ENCODE data around the gene TYW3.

TYW3 gene

DNA sequence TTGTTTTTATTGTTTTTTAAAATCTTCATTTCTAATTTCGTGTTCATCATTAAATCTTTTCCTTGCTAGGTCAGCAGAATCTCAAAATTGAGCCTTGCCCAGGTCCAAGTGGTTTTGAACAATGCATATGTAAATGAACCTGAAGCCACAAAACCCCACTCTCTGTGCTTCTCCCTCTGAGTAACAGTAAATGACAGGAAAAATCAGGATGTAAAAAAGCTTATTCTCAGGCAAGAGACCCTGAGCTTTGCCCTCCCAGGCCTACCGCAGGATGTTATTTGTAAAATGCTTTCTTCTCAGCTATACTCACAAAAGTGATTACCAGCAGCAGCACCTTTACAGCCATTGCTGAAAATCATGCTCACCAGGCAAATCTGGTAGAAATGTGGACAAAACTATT is 47.6 kb downstream of the TYW3 start:
- Histone ChIP-seq H3K36me3 (ENCODE audit: control insufficient read depth in 2 of 2, insufficient read depth in 2 of 2, low read length in 2 of 2) (no peaks in the 10 kb centered on the region), H3K9ac (ENCODE audit: low read length in 2 of 2) (no peak overlapping the region), H3K4me3 (ENCODE audit: low read length in 2 of 2) (no peak overlapping the region), H3K4me1 (ENCODE audit: control insufficient read depth, insufficient read depth, low read length) (no peaks in the 10 kb centered on the region), H3K27me3 (ENCODE audit: control insufficient read depth in 1 of 2, insufficient read depth in 2 of 2, low read length in 2 of 2) (peaks cover 0 to 3% of the 10 kb centered on the region in 2 donors), H3K9me3 (ENCODE audit: control insufficient read depth in 2 of 2, low read length in 2 of 2) (no peaks in the 10 kb centered on the region), H3K27ac (ENCODE audit: low read length) (no peak overlapping the region)

DNA sequence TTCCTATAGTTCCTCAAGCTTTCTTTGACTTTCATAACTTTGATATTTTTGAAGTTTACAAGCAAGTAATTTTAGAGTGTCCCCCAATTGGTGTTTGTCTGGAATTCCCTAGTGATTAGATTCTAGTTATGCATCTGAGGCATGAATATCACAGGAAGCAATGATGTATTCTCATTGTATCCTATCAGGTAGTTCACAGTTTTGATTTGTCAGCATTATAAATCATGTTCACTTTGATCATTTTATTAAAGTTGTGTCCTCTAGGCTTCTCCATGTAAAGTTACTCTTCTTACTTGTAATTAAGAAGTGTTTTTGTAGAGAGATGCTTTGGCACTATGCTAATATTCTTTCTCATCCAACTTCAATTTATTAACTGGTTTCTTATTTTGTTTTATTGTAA is 53.0 kb downstream of the TYW3 start:
- H3K4me1 ChIP-seq (ENCODE audit: control insufficient read depth, insufficient read depth, low read length), result no peaks in the 10 kb centered on the region
- H3K36me3 ChIP-seq (ENCODE audit: control insufficient read depth in 2 of 2, insufficient read depth in 2 of 2, low read length in 2 of 2), result no peaks in the 10 kb centered on the region
- H3K27ac ChIP-seq (ENCODE audit: low read length), result no peak overlapping the region
- H3K9me3 ChIP-seq (ENCODE audit: control insufficient read depth in 2 of 2, low read length in 2 of 2), result peaks cover 0 to 3% of the 10 kb centered on the region in 2 donors
- H3K4me3 ChIP-seq (ENCODE audit: low read length in 2 of 2), result no peak overlapping the region
- peaks cover 0 to 3% of the 10 kb centered on the region in 2 donors for H3K27me3 ChIP-seq (ENCODE audit: control insufficient read depth in 1 of 2, insufficient read depth in 2 of 2, low read length in 2 of 2)
- H3K9ac ChIP-seq (ENCODE audit: low read length in 2 of 2), result no peak overlapping the region

DNA sequence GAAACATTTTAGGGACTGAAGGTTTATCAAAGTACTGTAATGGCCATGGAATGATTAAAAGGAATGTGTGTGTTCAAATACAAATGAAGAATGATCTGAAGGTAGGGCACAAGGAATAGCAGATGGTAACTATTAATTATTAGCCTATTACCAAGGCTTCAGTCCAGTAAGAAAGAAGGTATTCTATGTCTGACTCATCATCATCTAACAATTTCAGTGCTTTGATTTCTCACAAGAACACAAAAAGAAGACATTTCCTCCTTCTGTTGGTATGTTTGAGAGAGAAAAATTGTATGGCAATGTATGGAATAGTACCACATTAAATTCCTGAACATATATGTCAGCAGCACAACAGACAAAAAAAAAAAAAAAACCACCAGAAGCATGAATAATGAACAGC is 57.5 kb downstream of the TYW3 start:
- Histone ChIP-seq H3K9me3 (ENCODE audit: control insufficient read depth in 2 of 2, low read length in 2 of 2) (peaks cover 0 to 3% of the 10 kb centered on the region in 2 donors), H3K27me3 (ENCODE audit: control insufficient read depth in 1 of 2, insufficient read depth in 2 of 2, low read length in 2 of 2) (no peaks in the 10 kb centered on the region), H3K9ac (ENCODE audit: low read length in 2 of 2) (no peak overlapping the region), H3K36me3 (ENCODE audit: control insufficient read depth in 2 of 2, insufficient read depth in 2 of 2, low read length in 2 of 2) (no peaks in the 10 kb centered on the region), H3K4me3 (ENCODE audit: low read length in 2 of 2) (no peak overlapping the region), H3K4me1 (ENCODE audit: control insufficient read depth, insufficient read depth, low read length) (no peaks in the 10 kb centered on the region), H3K27ac (ENCODE audit: low read length) (no peak overlapping the region)

DNA sequence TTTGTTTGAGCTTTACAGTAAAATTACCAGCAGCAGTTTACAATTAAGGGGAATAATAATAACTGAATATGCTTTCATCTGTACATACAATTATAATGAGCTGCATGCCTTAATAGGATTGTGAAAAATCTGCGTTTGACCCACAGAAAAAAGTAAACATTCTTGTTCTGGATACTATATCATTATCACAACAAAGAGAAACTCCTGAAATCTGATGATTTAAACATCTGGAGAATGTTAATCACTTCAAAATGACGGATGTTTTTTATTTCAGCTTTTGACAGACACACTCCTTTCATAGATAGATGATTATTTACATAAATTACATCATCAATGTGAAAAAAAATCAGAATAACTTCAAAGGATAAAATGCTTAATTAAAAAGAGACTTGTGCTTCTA is 58.5 kb downstream of the TYW3 start:
- no peaks in the 10 kb centered on the region for H3K4me1 ChIP-seq (ENCODE audit: control insufficient read depth, insufficient read depth, low read length)
- no peaks in the 10 kb centered on the region for H3K36me3 ChIP-seq (ENCODE audit: control insufficient read depth in 2 of 2, insufficient read depth in 2 of 2, low read length in 2 of 2)
- peaks cover 0 to 3% of the 10 kb centered on the region in 2 donors for H3K9me3 ChIP-seq (ENCODE audit: control insufficient read depth in 2 of 2, low read length in 2 of 2)
- H3K9ac ChIP-seq (ENCODE audit: low read length in 2 of 2), result no peak overlapping the region
- no peaks in the 10 kb centered on the region for H3K27me3 ChIP-seq (ENCODE audit: control insufficient read depth in 1 of 2, insufficient read depth in 2 of 2, low read length in 2 of 2)
- H3K27ac ChIP-seq (ENCODE audit: low read length), result no peak overlapping the region
- no peak overlapping the region for H3K4me3 ChIP-seq (ENCODE audit: low read length in 2 of 2)

DNA sequence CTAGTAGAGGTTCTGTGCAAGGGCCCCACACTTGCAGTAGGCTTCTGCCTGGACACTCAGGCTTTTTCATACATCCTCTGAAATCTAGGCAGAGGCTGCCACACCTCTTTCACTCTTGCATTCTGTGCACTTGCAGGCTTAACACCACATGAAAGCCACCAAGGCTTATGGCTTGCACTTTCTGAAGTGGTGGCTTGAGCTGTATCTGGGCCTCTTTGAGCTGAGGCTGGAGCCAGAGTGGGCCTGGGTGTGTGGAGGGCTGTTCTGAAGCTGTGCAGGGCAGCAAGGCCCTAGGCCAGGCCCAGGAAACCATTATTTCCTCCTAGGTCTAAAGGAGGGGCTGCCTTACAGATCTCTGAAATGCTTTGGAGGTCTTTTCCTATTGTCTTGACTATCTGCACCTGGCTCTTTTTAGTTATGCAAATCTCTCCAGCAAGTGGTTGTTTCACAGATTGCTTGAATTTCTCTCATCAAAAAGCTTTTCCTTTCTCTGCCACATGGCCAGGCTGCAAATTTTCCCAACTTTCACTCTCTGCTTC is 66.2 kb downstream of the TYW3 start:
- no peaks in the 10 kb centered on the region for H3K36me3 ChIP-seq (ENCODE audit: control insufficient read depth in 2 of 2, insufficient read depth in 2 of 2, low read length in 2 of 2)
- H3K27me3 ChIP-seq (ENCODE audit: control insufficient read depth in 1 of 2, insufficient read depth in 2 of 2, low read length in 2 of 2), result no peaks in the 10 kb centered on the region
- no peak overlapping the region for H3K4me3 ChIP-seq (ENCODE audit: low read length in 2 of 2)
- no peak overlapping the region for H3K9ac ChIP-seq (ENCODE audit: low read length in 2 of 2)
- H3K27ac ChIP-seq (ENCODE audit: low read length), result no peak overlapping the region
- H3K9me3 ChIP-seq (ENCODE audit: control insufficient read depth in 2 of 2, low read length in 2 of 2), result peaks cover 2 to 3% of the 10 kb centered on the region in 2 donors
- H3K4me1 ChIP-seq (ENCODE audit: control insufficient read depth, insufficient read depth, low read length), result no peaks in the 10 kb centered on the region

DNA sequence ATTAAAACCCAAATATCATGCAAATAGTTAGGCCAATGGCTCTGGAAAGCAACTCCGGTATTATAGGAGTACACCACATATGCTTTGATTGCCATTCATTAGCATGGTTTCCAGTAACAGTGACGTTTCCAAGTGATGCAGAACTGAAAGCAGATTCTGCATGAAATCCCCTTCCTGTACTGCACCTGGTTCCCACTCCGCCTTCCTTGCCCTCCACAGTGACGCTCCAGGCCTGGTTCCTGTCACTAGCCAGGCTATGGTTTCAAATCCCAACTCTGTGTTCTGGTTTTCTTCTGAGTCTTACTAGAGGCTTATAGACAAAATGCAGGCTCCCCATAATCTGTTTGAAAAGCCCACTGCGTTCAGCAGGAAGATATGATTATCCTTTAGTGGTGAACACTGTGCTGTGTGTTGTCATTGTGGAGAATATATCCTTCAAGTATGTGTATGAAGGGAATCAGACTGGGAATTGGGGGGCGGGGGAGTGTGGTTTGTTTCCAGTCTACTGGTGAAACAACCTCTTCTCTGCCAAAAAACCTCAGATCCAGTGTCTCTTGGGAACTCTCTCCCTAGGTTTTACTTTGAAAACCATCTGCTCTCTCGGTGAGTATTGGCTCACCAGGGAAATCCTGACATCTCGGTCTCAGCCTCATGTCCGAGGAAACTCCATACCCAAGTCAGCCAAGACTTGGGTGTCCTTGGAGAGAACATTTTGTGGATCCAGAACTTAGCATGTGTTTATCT is 78.7 kb downstream of the TYW3 start:
- no peak overlapping the region for H3K27ac ChIP-seq (ENCODE audit: low read length)

DNA sequence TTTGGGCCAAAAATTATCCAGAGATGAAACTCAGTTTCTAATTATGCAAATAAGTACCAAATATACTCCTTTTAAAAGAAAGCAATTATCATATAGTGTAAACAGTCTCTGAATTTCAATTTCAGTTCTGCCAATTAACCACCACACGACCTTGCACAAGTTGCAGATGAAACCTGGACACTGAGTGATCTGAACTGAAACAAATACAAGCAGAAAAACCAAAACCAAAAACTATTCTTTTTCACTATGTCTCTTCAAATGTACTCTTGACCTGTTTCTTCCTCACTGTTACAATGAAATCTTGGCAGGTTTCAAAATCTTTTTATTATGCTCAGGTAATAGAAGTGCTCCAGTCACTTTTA is 79.2 kb downstream of the TYW3 start:
- no peak overlapping the region for H3K9ac ChIP-seq (ENCODE audit: low read length in 2 of 2)
- H3K27ac ChIP-seq (ENCODE audit: low read length), result no peak overlapping the region
- H3K4me1 ChIP-seq (ENCODE audit: control insufficient read depth, insufficient read depth, low read length), result no peaks in the 10 kb centered on the region
- no peaks in the 10 kb centered on the region for H3K9me3 ChIP-seq (ENCODE audit: control insufficient read depth in 2 of 2, low read length in 2 of 2)
- H3K4me3 ChIP-seq (ENCODE audit: low read length in 2 of 2), result no peak overlapping the region
- no peaks in the 10 kb centered on the region for H3K36me3 ChIP-seq (ENCODE audit: control insufficient read depth in 2 of 2, insufficient read depth in 2 of 2, low read length in 2 of 2)
- no peaks in the 10 kb centered on the region for H3K27me3 ChIP-seq (ENCODE audit: control insufficient read depth in 1 of 2, insufficient read depth in 2 of 2, low read length in 2 of 2)

More for the DNA sequence above, 78.7 kb downstream of the TYW3 start:
- Histone ChIP-seq H3K9me3 (ENCODE audit: control insufficient read depth in 2 of 2, low read length in 2 of 2) (no peaks in the 10 kb centered on the region), H3K4me1 (ENCODE audit: control insufficient read depth, insufficient read depth, low read length) (no peaks in the 10 kb centered on the region), H3K36me3 (ENCODE audit: control insufficient read depth in 2 of 2, insufficient read depth in 2 of 2, low read length in 2 of 2) (no peaks in the 10 kb centered on the region), H3K27me3 (ENCODE audit: control insufficient read depth in 1 of 2, insufficient read depth in 2 of 2, low read length in 2 of 2) (no peaks in the 10 kb centered on the region), H3K9ac (ENCODE audit: low read length in 2 of 2) (no peak overlapping the region), H3K4me3 (ENCODE audit: low read length in 2 of 2) (no peak overlapping the region)

Measured in stomach smooth muscle (tissue), 2 donors.